Memory B cell (primary cell): ENCODE results near the gene DNM2.
A peak's percentile ranks its signal among the peaks of the same experiment; 100 is the strongest.

Experiments
- ATAC-seq: fragments of 150-1000 bp; cut with Tn5 transposase; 2 replicates; pipeline ENCODE4 v1.10.0; 2021; ENCODE audit warnings: low read depth, mild to moderate bottlenecking, moderate library complexity
- DNase-seq, 2 donors: peaks; one replicate each; pipeline ENCODE4 v3.0.0; 2022; ENCODE audit warnings: low spot score in 2 of 2
- H3K27ac Mint-ChIP-seq: one replicate; pipeline ENCODE4 v1.8.0; 2022; ENCODE audit warnings: mild to moderate bottlenecking, moderate library complexity, mixed read lengths
- H3K27me3 Mint-ChIP-seq: one replicate; pipeline ENCODE4 v1.8.0; 2022; ENCODE audit warnings: mixed read lengths
- H3K36me3 Mint-ChIP-seq: one replicate; pipeline ENCODE4 v1.8.0; 2022; ENCODE audit warnings: mild to moderate bottlenecking, mixed read lengths
- H3K4me1 Mint-ChIP-seq: one replicate; pipeline ENCODE4 v1.8.0; 2022; ENCODE audit warnings: mixed read lengths
- H3K4me3 Mint-ChIP-seq: one replicate; pipeline ENCODE4 v1.8.0; 2022; ENCODE audit warnings: mild to moderate bottlenecking, moderate library complexity, mixed read lengths
- H3K9me3 Mint-ChIP-seq: one replicate; pipeline ENCODE4 v1.8.0; 2022; ENCODE audit warnings: mixed read lengths

Gene DNM2

GRCh38 chr19:10699650-10700335, 18.1 kb upstream of the DNM2 start:
- ATAC-seq (peak; percentile 22), DNase-seq (peak; percentile 60 to 64)
- Mint-ChIP-seq H3K9me3 (no peaks in the 10 kb centered on the region), H3K27me3 (peaks cover 6% of the 10 kb centered on the region), H3K4me1 (peaks cover 20% of the 10 kb centered on the region), H3K27ac (no peak overlapping the region), H3K4me3 (peak overlapping the region; percentile 17), H3K36me3 (no peaks in the 10 kb centered on the region)

GRCh38 chr19:10701955-10702525, 15.8 kb upstream of the DNM2 start:
- Mint-ChIP-seq H3K36me3 (no peaks in the 10 kb centered on the region), H3K4me1 (peaks cover 10% of the 10 kb centered on the region), H3K4me3 (peak overlapping the region; percentile 97), H3K27ac (peak overlapping the region; percentile 83), H3K9me3 (no peaks in the 10 kb centered on the region), H3K27me3 (peaks cover 2% of the 10 kb centered on the region)
- DNase-seq = no peak
- ATAC-seq = peak; percentile 12

- no peak overlapping the region for H3K4me3 Mint-ChIP-seq
- H3K27ac Mint-ChIP-seq = no peak overlapping the region
- no peaks in the 10 kb centered on the region for H3K9me3 Mint-ChIP-seq
Observed at GRCh38 chr19:10706990-10707389, 10.9 kb upstream of the DNM2 start.

GRCh38 chr19:10707440-10707839, 10.4 kb upstream of the DNM2 start:
- H3K27me3 Mint-ChIP-seq = no peaks in the 10 kb centered on the region
- no peaks in the 10 kb centered on the region for H3K9me3 Mint-ChIP-seq
- no peaks in the 10 kb centered on the region for H3K4me1 Mint-ChIP-seq
- ATAC-seq = no peak
- H3K4me3 Mint-ChIP-seq = no peak overlapping the region
- H3K27ac Mint-ChIP-seq = no peak overlapping the region
- DNase-seq = no peak
- peaks cover 4% of the 10 kb centered on the region for H3K36me3 Mint-ChIP-seq

More at GRCh38 chr19:10706990-10707389, 10.9 kb upstream of the DNM2 start:
- Mint-ChIP-seq H3K4me1 (peaks cover 3% of the 10 kb centered on the region), H3K36me3 (peaks cover 2% of the 10 kb centered on the region), H3K27me3 (no peaks in the 10 kb centered on the region)
- ATAC-seq = no peak
- DNase-seq = no peak

GRCh38 chr19:10708291-10708690, 9.6 kb upstream of the DNM2 start:
- DNase-seq = no peak
- ATAC-seq = no peak
- Mint-ChIP-seq H3K27me3 (no peaks in the 10 kb centered on the region), H3K4me3 (no peak overlapping the region), H3K36me3 (peaks cover 6% of the 10 kb centered on the region), H3K27ac (no peak overlapping the region), H3K9me3 (no peaks in the 10 kb centered on the region), H3K4me1 (no peaks in the 10 kb centered on the region)

GRCh38 chr19:10712045-10712444, 5.8 kb upstream of the DNM2 start:
- Mint-ChIP-seq H3K27ac (no peak overlapping the region), H3K27me3 (no peaks in the 10 kb centered on the region), H3K4me1 (peaks cover under 1% of the 10 kb centered on the region), H3K4me3 (no peak overlapping the region), H3K36me3 (peaks cover 6% of the 10 kb centered on the region), H3K9me3 (no peaks in the 10 kb centered on the region)
- DNase-seq (no peak), ATAC-seq (no peak)

- H3K4me1 Mint-ChIP-seq = peaks cover 3% of the 10 kb centered on the region
- no peak overlapping the region for H3K27ac Mint-ChIP-seq
- peaks cover 6% of the 10 kb centered on the region for H3K36me3 Mint-ChIP-seq
- DNase-seq = no peak
- no peaks in the 10 kb centered on the region for H3K9me3 Mint-ChIP-seq
- H3K4me3 Mint-ChIP-seq = no peak overlapping the region
- H3K27me3 Mint-ChIP-seq = no peaks in the 10 kb centered on the region
- no peak for ATAC-seq
Observed at GRCh38 chr19:10712754-10713153, 5.1 kb upstream of the DNM2 start.

GRCh38 chr19:10713317-10713716, 4.6 kb upstream of the DNM2 start:
- no peak for DNase-seq
- no peak for ATAC-seq
- H3K4me3 Mint-ChIP-seq = no peak overlapping the region
- H3K27ac Mint-ChIP-seq = no peak overlapping the region
- H3K36me3 Mint-ChIP-seq = peaks cover 6% of the 10 kb centered on the region
- H3K27me3 Mint-ChIP-seq = no peaks in the 10 kb centered on the region
- H3K9me3 Mint-ChIP-seq = no peaks in the 10 kb centered on the region
- peaks cover 3% of the 10 kb centered on the region for H3K4me1 Mint-ChIP-seq

- Mint-ChIP-seq H3K9me3 (no peaks in the 10 kb centered on the region), H3K27me3 (no peaks in the 10 kb centered on the region), H3K36me3 (peaks cover 4% of the 10 kb centered on the region), H3K4me1 (peaks cover 22% of the 10 kb centered on the region), H3K4me3 (peak overlapping the region; percentile 77), H3K27ac (peak overlapping the region; percentile 81)
- DNase-seq = no peak
- no peak for ATAC-seq
Observed at GRCh38 chr19:10717054-10717355, 874 bp upstream of the DNM2 start.

- H3K4me1 Mint-ChIP-seq = peaks cover 26% of the 10 kb centered on the region
- peak in 1 of 2 donors; percentile 40 for DNase-seq
Observed at GRCh38 chr19:10718205-10719196, 622 bp downstream of the DNM2 start.

GRCh38 chr19:10719466-10719961, 1.6 kb downstream of the DNM2 start:
- ATAC-seq = no peak
- DNase-seq = no peak
- Mint-ChIP-seq H3K4me1 (peaks cover 31% of the 10 kb centered on the region), H3K27me3 (no peaks in the 10 kb centered on the region), H3K4me3 (peak overlapping the region; percentile 87), H3K36me3 (peaks cover 4% of the 10 kb centered on the region), H3K9me3 (no peaks in the 10 kb centered on the region), H3K27ac (peak overlapping the region; percentile 81)

More at GRCh38 chr19:10718205-10719196, 622 bp downstream of the DNM2 start:
- Mint-ChIP-seq H3K27me3 (no peaks in the 10 kb centered on the region), H3K27ac (peak overlapping the region; percentile 81), H3K36me3 (peaks cover 1% of the 10 kb centered on the region), H3K9me3 (no peaks in the 10 kb centered on the region), H3K4me3 (peak overlapping the region; percentile 88)
- peak; percentile 6 for ATAC-seq

- H3K4me3 Mint-ChIP-seq = peak overlapping the region; percentile 44
- DNase-seq (no peak), ATAC-seq (no peak)
- H3K27ac Mint-ChIP-seq = no peak overlapping the region
- H3K4me1 Mint-ChIP-seq = peaks cover 34% of the 10 kb centered on the region
- H3K36me3 Mint-ChIP-seq = peaks cover 4% of the 10 kb centered on the region
- no peaks in the 10 kb centered on the region for H3K9me3 Mint-ChIP-seq
- no peaks in the 10 kb centered on the region for H3K27me3 Mint-ChIP-seq
Observed at GRCh38 chr19:10720607-10721125, 2.8 kb downstream of the DNM2 start.

- Mint-ChIP-seq H3K9me3 (no peaks in the 10 kb centered on the region), H3K4me1 (peaks cover 43% of the 10 kb centered on the region), H3K4me3 (no peak overlapping the region), H3K36me3 (peaks cover 13% of the 10 kb centered on the region), H3K27me3 (no peaks in the 10 kb centered on the region), H3K27ac (no peak overlapping the region)
- no peak for DNase-seq
- ATAC-seq = no peak
Observed at GRCh38 chr19:10723591-10723990, 5.7 kb downstream of the DNM2 start.
